Mesendoderm (in vitro differentiated cells): ENCODE measurements around the gene TCF15.

Experiments
- DNase-seq: peaks from one replicate; pipeline ENCODE4 v3.0.0; 2013
- H2AK5ac ChIP-seq: 2 replicates; pipeline ENCODE4 v1.6.1; 2013; ENCODE audit warnings: low read length, inconsistent platforms
- H2BK120ac ChIP-seq: 2 replicates; pipeline ENCODE4 v1.6.1; 2013; ENCODE audit warnings: low read depth, mild to moderate bottlenecking, low read length, moderate library complexity, mixed read lengths
- H2BK15ac ChIP-seq: replicated peaks from 2 replicates; pipeline ENCODE4 v1.6.1; 2013; ENCODE audit warnings: low read depth, mild to moderate bottlenecking, moderate library complexity
- H2BK5ac ChIP-seq: 2 replicates; pipeline ENCODE4 v1.6.1; 2013; ENCODE audit warnings: low read length, inconsistent platforms
- H3K18ac ChIP-seq: 2 replicates; pipeline ENCODE4 v1.6.1; 2013; ENCODE audit warnings: mild to moderate bottlenecking, low read length, mixed read lengths
- H3K23ac ChIP-seq: one replicate; pipeline ENCODE4 v1.6.1; 2013; ENCODE audit warnings: low read length
- H3K27ac ChIP-seq: 2 replicates; pipeline ENCODE4 v1.5.1; 2013; ENCODE audit warnings: low read depth, mild to moderate bottlenecking, inconsistent platforms, low read length, moderate library complexity
- H3K27me3 ChIP-seq: 2 replicates; pipeline ENCODE4 v1.6.1; 2013; ENCODE audit warnings: low read length, control low read depth, mild to moderate bottlenecking, inconsistent platforms; ENCODE audit not compliant: insufficient read depth, poor library complexity
- H3K36me3 ChIP-seq: 2 replicates; pipeline ENCODE4 v1.6.1; 2013; ENCODE audit warnings: low read length, inconsistent platforms; ENCODE audit not compliant: control insufficient read depth, insufficient read depth
- H3K4ac ChIP-seq: one replicate; pipeline ENCODE4 v1.6.1; 2013; ENCODE audit warnings: low read depth, mild to moderate bottlenecking, low read length, moderate library complexity
- H3K4me1 ChIP-seq: 2 replicates; pipeline ENCODE4 v1.6.1; 2013; ENCODE audit warnings: low read depth, low read length, inconsistent platforms; ENCODE audit not compliant: control insufficient read depth
- H3K4me2 ChIP-seq: 2 replicates; pipeline ENCODE4 v1.6.1; 2013; ENCODE audit warnings: low read length
- H3K4me3 ChIP-seq: 2 replicates; pipeline ENCODE4 v1.5.1; 2013; ENCODE audit warnings: mild to moderate bottlenecking, low read length
- H3K56ac ChIP-seq: one replicate; pipeline ENCODE4 v1.6.1; 2013; ENCODE audit warnings: low read length
- H3K79me1 ChIP-seq: 2 replicates; pipeline ENCODE4 v1.6.1; 2013; ENCODE audit warnings: low read length, inconsistent platforms
- H3K79me2 ChIP-seq: 2 replicates; pipeline ENCODE4 v1.6.1; 2013; ENCODE audit warnings: mild to moderate bottlenecking, low read length; ENCODE audit not compliant: control insufficient read depth, insufficient read depth
- H3K9ac ChIP-seq: 2 replicates; pipeline ENCODE4 v1.6.1; 2013; ENCODE audit warnings: low read length, inconsistent platforms
- H4K5ac ChIP-seq: one replicate; pipeline ENCODE4 v1.6.1; 2013; ENCODE audit warnings: low read length
- H4K8ac ChIP-seq: one replicate; pipeline ENCODE4 v1.6.1; 2013; ENCODE audit warnings: low read depth, mild to moderate bottlenecking, control low read depth, low read length, moderate library complexity
- WGBS: extraction: QIAGEN DNeasy Blood & Tissue Kit; methylation state at CpG from one replicate; pipeline ENCODE4 v1.1.7; 2013; ENCODE audit warnings: low lambda C conversion rate, missing lambda C conversion rate; ENCODE audit not compliant: insufficient coverage; ENCODE audit errors: extremely low coverage; 5-methylcytosine and 5-hydroxymethylcytosine counted together

Gene TCF15

DNA sequence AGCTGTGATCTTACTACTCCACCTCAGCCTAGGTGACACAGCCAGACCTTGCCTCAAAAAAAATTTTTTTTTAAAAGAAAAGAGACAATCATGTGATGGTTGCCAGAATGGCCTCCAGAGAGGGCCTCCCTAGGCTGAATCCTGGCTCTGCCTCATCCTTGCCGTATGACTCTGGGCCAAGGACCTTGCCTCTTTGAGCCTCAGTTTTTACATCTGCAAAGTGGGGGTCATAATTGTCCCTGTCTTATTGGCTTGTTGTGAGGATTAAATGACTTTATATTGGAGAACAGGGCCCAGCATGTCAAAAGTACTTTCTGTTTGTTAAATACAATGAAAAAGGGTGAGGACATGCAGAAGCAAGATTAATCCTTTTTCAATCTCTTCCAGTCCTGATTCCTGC is 28.5 kb upstream of the TCF15 start:
- no peak overlapping the region for H4K5ac ChIP-seq
- no peaks in the 10 kb centered on the region for H3K79me2 ChIP-seq
- no peak overlapping the region for H4K8ac ChIP-seq
- no peak overlapping the region for H3K23ac ChIP-seq
- H3K36me3 ChIP-seq, result no peaks in the 10 kb centered on the region
- H3K4ac ChIP-seq, result no peak overlapping the region
- WGBS, result no CpG with 5 or more reads among the region's 1 CpG
- no peak overlapping the region for H2AK5ac ChIP-seq
- H3K56ac ChIP-seq, result no peak overlapping the region
- H2BK120ac ChIP-seq, result no peak overlapping the region
- H2BK15ac ChIP-seq, result no peak overlapping the region
- H3K4me1 ChIP-seq, result no peaks in the 10 kb centered on the region
- no peak overlapping the region for H3K18ac ChIP-seq
- H3K4me3 ChIP-seq, result no peak overlapping the region
- H3K79me1 ChIP-seq, result no peaks in the 10 kb centered on the region
- H3K9ac ChIP-seq, result no peak overlapping the region
- no peak overlapping the region for H3K4me2 ChIP-seq
- H3K27me3 ChIP-seq, result no peaks in the 10 kb centered on the region
- H3K27ac ChIP-seq, result no peak overlapping the region
- DNase-seq, result no peak
- H2BK5ac ChIP-seq, result no peak overlapping the region

DNA sequence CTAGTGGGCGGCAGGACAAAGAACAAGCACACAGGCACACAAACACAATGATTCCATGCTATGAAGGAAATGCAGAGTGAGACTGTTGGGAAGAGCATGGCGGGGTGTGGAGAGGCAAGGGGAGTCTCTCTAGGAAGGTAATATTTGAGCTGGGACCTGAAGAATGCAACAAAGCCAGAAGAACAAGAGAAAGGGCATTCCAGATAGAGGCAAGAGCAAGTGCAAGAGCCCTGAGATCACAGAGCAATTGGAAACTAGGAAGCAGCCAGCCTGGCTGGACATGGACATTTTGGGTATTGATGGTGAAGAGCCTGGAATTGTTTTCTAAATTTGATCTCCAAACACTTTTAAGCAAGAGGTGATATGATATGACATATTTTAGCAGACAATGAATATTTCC is 27.4 kb upstream of the TCF15 start:
- Histone ChIP-seq H2BK15ac (no peak overlapping the region), H3K36me3 (no peaks in the 10 kb centered on the region), H3K23ac (no peak overlapping the region), H3K4me2 (no peak overlapping the region), H3K4me1 (no peaks in the 10 kb centered on the region), H3K56ac (no peak overlapping the region), H4K5ac (no peak overlapping the region), H3K9ac (no peak overlapping the region), H4K8ac (no peak overlapping the region), H3K18ac (no peak overlapping the region), H3K27ac (no peak overlapping the region), H2BK120ac (no peak overlapping the region), H2AK5ac (no peak overlapping the region), H3K27me3 (no peaks in the 10 kb centered on the region), H3K79me2 (no peaks in the 10 kb centered on the region), H3K79me1 (no peaks in the 10 kb centered on the region), H3K4me3 (no peak overlapping the region), H2BK5ac (no peak overlapping the region), H3K4ac (no peak overlapping the region)
- no CpG with 5 or more reads among the region's 2 CpGs for WGBS
- no peak for DNase-seq

DNA sequence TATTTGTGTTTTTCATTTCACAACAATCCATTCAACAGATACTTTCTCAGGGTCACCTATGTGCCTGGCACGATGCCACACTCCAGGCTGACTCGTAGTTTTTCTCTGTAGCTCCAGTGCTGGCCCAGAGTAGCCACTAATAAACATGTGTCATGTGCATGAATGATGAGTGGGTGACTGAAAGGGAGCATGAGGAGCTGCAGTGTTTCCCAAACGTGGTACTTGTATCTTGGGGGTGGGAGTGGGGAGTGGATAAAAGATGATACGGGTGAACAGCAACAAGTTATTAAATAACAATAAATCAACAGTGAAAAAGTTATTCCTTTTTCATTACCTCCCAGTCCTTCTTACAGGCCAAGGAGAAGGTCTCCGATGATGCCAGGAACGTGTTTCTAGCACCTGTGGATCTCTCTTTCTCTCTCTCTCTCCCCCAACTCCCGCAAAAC is 25.8 kb upstream of the TCF15 start:
- WGBS, result no CpG with 5 or more reads among the region's 7 CpGs
- no peak overlapping the region for H3K4me2 ChIP-seq
- DNase-seq, result no peak
- H2BK5ac ChIP-seq, result no peak overlapping the region
- H3K23ac ChIP-seq, result no peak overlapping the region
- no peak overlapping the region for H4K8ac ChIP-seq
- no peak overlapping the region for H3K18ac ChIP-seq
- H2AK5ac ChIP-seq, result no peak overlapping the region
- no peak overlapping the region for H3K27ac ChIP-seq
- H2BK120ac ChIP-seq, result no peak overlapping the region
- no peak overlapping the region for H3K4me3 ChIP-seq
- H3K79me2 ChIP-seq, result no peaks in the 10 kb centered on the region
- H3K9ac ChIP-seq, result no peak overlapping the region
- H2BK15ac ChIP-seq, result no peak overlapping the region
- no peaks in the 10 kb centered on the region for H3K79me1 ChIP-seq
- no peaks in the 10 kb centered on the region for H3K4me1 ChIP-seq
- no peaks in the 10 kb centered on the region for H3K27me3 ChIP-seq
- no peaks in the 10 kb centered on the region for H3K36me3 ChIP-seq
- no peak overlapping the region for H3K56ac ChIP-seq
- H4K5ac ChIP-seq, result no peak overlapping the region
- H3K4ac ChIP-seq, result no peak overlapping the region

DNA sequence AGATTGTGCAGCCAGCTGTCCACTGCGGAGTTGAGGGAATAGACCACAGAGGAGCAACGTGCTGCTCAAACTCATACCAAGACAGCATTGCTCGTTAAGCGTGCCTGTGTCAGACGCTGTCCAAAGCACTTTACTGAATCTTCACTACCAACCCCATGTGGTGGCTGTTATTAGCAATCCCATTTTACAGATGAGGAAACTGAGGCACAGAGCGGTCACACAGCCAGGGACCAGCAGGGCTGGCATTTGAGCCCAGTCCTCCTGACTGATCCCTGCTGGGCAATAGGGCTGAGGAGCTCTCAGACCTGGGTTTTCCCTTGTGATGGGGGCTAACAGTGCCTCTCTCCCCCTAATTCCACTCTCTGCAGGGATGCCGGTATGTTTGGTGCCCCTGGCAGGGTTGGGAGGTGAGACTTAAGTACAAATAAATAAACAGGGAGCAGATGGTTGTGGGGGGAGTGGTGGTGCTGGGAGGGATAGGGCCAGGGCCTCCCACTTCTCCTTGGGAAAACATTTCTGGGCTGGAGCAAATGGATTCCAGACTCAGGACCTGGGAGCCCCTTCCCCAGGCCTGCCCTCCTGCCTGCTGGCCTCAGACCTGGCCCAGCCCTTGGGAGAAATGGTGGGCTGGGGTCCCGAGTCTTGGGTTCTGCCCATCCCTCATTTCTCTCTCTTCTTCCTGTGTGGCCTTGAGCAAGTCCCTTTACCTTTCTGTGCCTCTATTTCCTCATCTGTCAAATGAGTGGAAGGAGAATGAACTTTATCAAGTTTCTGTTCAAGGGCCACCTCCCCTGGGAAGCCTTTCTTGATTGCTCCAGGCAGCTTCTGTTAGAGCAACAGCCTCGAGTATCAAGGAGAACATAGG is 25.2 kb upstream of the TCF15 start:
- no peak overlapping the region for H3K4me2 ChIP-seq
- no peak overlapping the region for H2BK120ac ChIP-seq
- DNase-seq, result no peak
- no peaks in the 10 kb centered on the region for H3K36me3 ChIP-seq
- no peak overlapping the region for H4K5ac ChIP-seq
- no peaks in the 10 kb centered on the region for H3K79me2 ChIP-seq
- no peak overlapping the region for H3K23ac ChIP-seq
- no peak overlapping the region for H4K8ac ChIP-seq
- no peaks in the 10 kb centered on the region for H3K79me1 ChIP-seq
- no peak overlapping the region for H3K27ac ChIP-seq
- H3K4me3 ChIP-seq, result no peak overlapping the region
- no peaks in the 10 kb centered on the region for H3K4me1 ChIP-seq
- H3K56ac ChIP-seq, result no peak overlapping the region
- no peak overlapping the region for H3K4ac ChIP-seq
- H2BK5ac ChIP-seq, result no peak overlapping the region
- H3K18ac ChIP-seq, result no peak overlapping the region
- WGBS, result no CpG with 5 or more reads among the region's 9 CpGs
- no peak overlapping the region for H3K9ac ChIP-seq
- no peak overlapping the region for H2AK5ac ChIP-seq
- no peaks in the 10 kb centered on the region for H3K27me3 ChIP-seq
- no peak overlapping the region for H2BK15ac ChIP-seq

DNA sequence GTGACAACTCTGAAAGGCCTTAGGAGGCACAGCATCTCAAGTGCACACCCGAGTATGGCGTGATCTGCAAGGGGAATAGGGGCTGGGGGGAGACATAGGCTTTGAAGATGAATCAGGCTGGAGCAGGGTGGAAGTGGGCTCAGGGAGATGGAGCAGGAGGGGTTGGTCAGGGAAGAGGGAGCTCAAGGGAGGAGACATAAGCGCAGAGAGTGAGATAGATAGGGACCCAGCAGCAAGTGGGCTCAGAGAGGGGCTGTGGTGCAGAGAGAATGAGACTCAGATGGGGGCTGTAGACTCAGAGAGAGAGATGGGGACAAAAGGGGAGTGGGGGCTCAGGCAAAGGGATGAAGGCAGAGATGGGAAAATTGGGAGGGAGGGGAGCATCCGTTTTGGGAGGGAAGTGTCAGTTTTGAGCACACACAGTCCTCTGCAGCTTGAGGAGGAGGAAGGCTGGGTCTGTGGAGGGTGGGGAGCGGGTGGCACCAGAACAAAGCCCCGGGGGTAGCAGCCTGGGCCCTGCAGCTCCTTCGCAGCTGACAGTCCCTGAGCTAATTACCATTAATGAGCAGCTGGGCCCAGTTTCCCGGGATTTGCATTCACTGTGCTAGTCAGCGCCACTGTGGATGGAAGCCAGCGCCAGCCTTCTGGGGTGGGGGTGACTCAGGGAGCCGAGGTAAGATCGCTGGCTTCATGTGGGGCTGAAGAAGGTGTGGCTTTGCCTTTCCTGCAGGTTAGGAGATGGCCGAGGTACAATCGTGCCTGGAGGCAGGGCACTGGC is 24.2 kb upstream of the TCF15 start:
- Histone ChIP-seq H3K36me3 (no peaks in the 10 kb centered on the region), H3K27ac (no peak overlapping the region), H3K18ac (no peak overlapping the region), H3K56ac (no peak overlapping the region), H3K79me1 (no peaks in the 10 kb centered on the region), H3K4me3 (no peak overlapping the region), H3K23ac (no peak overlapping the region), H2BK120ac (no peak overlapping the region), H2AK5ac (no peak overlapping the region), H3K9ac (no peak overlapping the region), H3K4me1 (no peaks in the 10 kb centered on the region), H3K79me2 (no peaks in the 10 kb centered on the region), H3K4ac (no peak overlapping the region), H2BK5ac (no peak overlapping the region), H4K5ac (no peak overlapping the region), H3K27me3 (no peaks in the 10 kb centered on the region), H3K4me2 (no peak overlapping the region), H2BK15ac (no peak overlapping the region), H4K8ac (no peak overlapping the region)
- DNase-seq, result no peak
- no CpG with 5 or more reads among the region's 14 CpGs for WGBS
